Activated CD8-positive, alpha-beta T cell treated with anti-CD3 and anti-CD28 coated beads for 36 hours (primary cell): ENCODE results near the gene YRDC. TPM values are rescaled to one million over a fixed set of nuclear protein-coding genes. Genes with fewer than 3 reads are reported as not detected.
"Not testable (repeated sequence)": the region's sequence is repeated elsewhere in the genome, so short reads cannot be mapped to it uniquely, and the experiment has no call there.

Experiments
- ATAC-seq: fragments of 200-7000 bp; cut with Tn5 transposase; one replicate; pipeline ENCODE4 v1.10.0; 2021; ENCODE audit warnings: mild to moderate bottlenecking, moderate library complexity
- CTCF ChIA-PET: fragments of 350-600 bp; sonication (Branson Sonifier 250); formaldehyde crosslinking; loops from one replicate; lab custom pipeline; 2021; ENCODE audit warnings: antibody characterized with exemption; lab: Charles Lee
- POLR2A ChIA-PET: fragments of 350-600 bp; sonication (Branson Sonifier 250); formaldehyde crosslinking; loops from one replicate; lab custom pipeline; 2021; ENCODE audit warnings: antibody characterized with exemption; lab: Charles Lee
- DNase-seq: peaks from one replicate; pipeline ENCODE4 v3.0.0-alpha.2; 2020
- H3K27ac Mint-ChIP-seq: one replicate; pipeline ENCODE4 v1.8.0; 2021; ENCODE audit warnings: mild to moderate bottlenecking, mixed read lengths
- H3K27me3 Mint-ChIP-seq: one replicate; pipeline ENCODE4 v1.8.0; 2021; ENCODE audit warnings: mixed read lengths
- H3K36me3 Mint-ChIP-seq: one replicate; pipeline ENCODE4 v1.8.0; 2021; ENCODE audit warnings: low read depth, mixed read lengths
- H3K4me1 Mint-ChIP-seq: one replicate; pipeline ENCODE4 v1.8.0; 2021; ENCODE audit warnings: low read depth, mixed read lengths
- H3K4me3 Mint-ChIP-seq: one replicate; pipeline ENCODE4 v1.8.0; 2021; ENCODE audit warnings: mild to moderate bottlenecking, moderate library complexity, mixed read lengths
- H3K9me3 Mint-ChIP-seq: one replicate; pipeline ENCODE4 v1.8.0; 2021; ENCODE audit warnings: mixed read lengths
- CTCF ChIP-seq: fragments of 200-600 bp; IDR thresholded peaks from one replicate; pipeline ENCODE4 v1.8.0; 2022; ENCODE audit warnings: antibody characterized with exemption, mild to moderate bottlenecking
- intact Hi-C: fragments of 100-400 bp; cut with micrococcal nuclease; formaldehyde crosslinking; loops from one replicate; pipeline ENCODE4 v1.10.0; 2022
- total RNA-seq, 2 experiments: library from RNA; stranded (reverse); gene quantifications; one replicate each; pipeline ENCODE4 v1.2.3, GENCODE V29; 2021

The YRDC gene
- total RNA-seq, 2 experiments from 2014 or later: 36.2 to 37.1 TPM

- H3K27ac Mint-ChIP-seq: no peak overlapping the region
- POLR2A ChIA-PET: interaction anchor here (0.9 kb wide), 1 partner anchor 122 kb away, joined by 3 read pairs; no protein-coding TSS in a partner anchor
- peaks cover 19% of the 10 kb centered on the region for H3K27me3 Mint-ChIP-seq
- H3K4me1 Mint-ChIP-seq: peaks cover 2% of the 10 kb centered on the region
- H3K36me3 Mint-ChIP-seq: no peaks in the 10 kb centered on the region
- no peak overlapping the region for H3K4me3 Mint-ChIP-seq
- no peaks in the 10 kb centered on the region for H3K9me3 Mint-ChIP-seq
- ATAC-seq (no peak), DNase-seq (no peak)
- CTCF ChIA-PET: no interaction called here
- TF ChIP-seq CTCF: no peak
- intact Hi-C loops: no loop called here
Observed at GRCh38 chr1:37782491-37782890, 25.5 kb downstream of the YRDC start.

GRCh38 chr1:37778654-37779053, 29.4 kb downstream of the YRDC start:
- Mint-ChIP-seq H3K36me3 (no peaks in the 10 kb centered on the region), H3K9me3 (no peaks in the 10 kb centered on the region), H3K4me1 (peaks cover 11% of the 10 kb centered on the region), H3K27ac (no peak overlapping the region), H3K27me3 (peaks cover 14% of the 10 kb centered on the region), H3K4me3 (no peak overlapping the region)
- intact Hi-C loops: no loop called here
- ChIA-PET CTCF (no interaction called here), POLR2A (interaction anchor here (1.1 kb wide), 1 partner anchor 13 kb away, joined by 3 read pairs; no protein-coding TSS in a partner anchor)
- ATAC-seq (no peak), DNase-seq (no peak)
- TF ChIP-seq CTCF: no peak

- peaks cover 11% of the 10 kb centered on the region for H3K4me1 Mint-ChIP-seq
- no peak for TF ChIP-seq CTCF
- CTCF ChIA-PET: interaction anchor here (0.9 kb wide), 1 partner anchor 173 kb away, joined by 4 read pairs; no protein-coding TSS in a partner anchor
- peaks cover 15% of the 10 kb centered on the region for H3K27me3 Mint-ChIP-seq
- H3K9me3 Mint-ChIP-seq: no peaks in the 10 kb centered on the region
- intact Hi-C loops: no loop called here
- no peak overlapping the region for H3K4me3 Mint-ChIP-seq
- DNase-seq: peak; percentile 56
- POLR2A ChIA-PET: interaction anchor here (2.2 kb wide), 1 partner anchor 30 kb away, joined by 7 read pairs; the partner anchor contains the start of genes C1orf122 and YRDC
- H3K36me3 Mint-ChIP-seq: no peaks in the 10 kb centered on the region
- peak; percentile 65 for ATAC-seq
- H3K27ac Mint-ChIP-seq: no peak overlapping the region
Observed at GRCh38 chr1:37776946-37777516, 31.0 kb downstream of the YRDC start.

- peaks cover 32% of the 10 kb centered on the region for H3K27me3 Mint-ChIP-seq
- H3K27ac Mint-ChIP-seq, ATAC-seq, H3K4me1 Mint-ChIP-seq, intact Hi-C loops, POLR2A ChIA-PET, CTCF ChIA-PET, DNase-seq, H3K36me3 Mint-ChIP-seq, H3K4me3 Mint-ChIP-seq, H3K9me3 Mint-ChIP-seq: not testable (repeated sequence)
Observed at GRCh38 chr1:37771440-37771839, 36.6 kb downstream of the YRDC start.

- no peak for ATAC-seq
- Mint-ChIP-seq H3K4me1 (peaks cover 17% of the 10 kb centered on the region), H3K9me3 (no peaks in the 10 kb centered on the region), H3K27ac (no peak overlapping the region), H3K27me3 (peaks cover 64% of the 10 kb centered on the region), H3K36me3 (no peaks in the 10 kb centered on the region), H3K4me3 (no peak overlapping the region)
- TF ChIP-seq CTCF: no peak
- ChIA-PET CTCF (no interaction called here), POLR2A (no interaction called here)
- DNase-seq: no peak
- intact Hi-C loops: no loop called here
Observed at GRCh38 chr1:37767488-37767887, 40.5 kb downstream of the YRDC start.
